Measurements from ENCODE around the gene TEAD1.

DNA sequence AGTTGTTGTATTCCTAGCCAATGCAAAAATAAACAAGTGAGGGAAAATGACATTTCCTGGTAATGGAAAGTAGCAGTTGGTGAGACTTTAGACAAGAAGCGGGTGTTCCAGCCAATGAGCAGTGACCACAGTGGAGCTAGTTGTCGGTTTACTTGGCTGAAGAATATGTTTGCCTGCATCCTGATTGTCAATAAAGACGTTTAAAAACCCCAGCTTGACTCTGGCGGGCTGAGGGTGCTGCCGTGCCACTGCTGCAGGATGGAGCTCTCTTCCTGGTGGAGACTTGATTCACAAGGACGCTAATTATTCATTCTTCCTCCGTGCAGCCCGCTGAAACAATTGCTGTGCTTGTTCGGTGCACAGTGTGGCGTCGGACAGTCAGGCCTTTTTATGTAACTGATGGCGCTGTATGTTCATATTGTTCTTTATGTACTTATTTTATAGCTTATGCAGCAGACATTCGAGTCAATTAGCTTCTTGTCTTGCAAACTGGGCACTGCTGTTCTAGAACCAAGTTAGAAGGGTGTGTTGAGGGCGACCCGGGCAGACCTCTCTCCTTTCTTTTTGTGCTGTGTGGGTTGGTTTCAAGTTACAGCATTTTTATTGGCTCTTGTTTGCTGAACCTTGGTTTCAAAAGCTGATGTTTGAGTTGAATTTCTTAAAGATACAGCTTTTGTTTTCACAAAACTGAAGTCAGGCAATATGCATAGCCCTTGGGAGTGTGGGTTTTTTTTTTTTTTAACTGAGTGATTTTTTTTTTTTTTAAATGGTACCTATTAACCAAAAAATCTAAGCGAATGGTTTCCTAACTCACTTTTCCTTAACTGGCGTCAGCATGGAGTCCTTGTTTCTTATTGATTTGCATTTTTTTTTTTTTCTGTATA is 153.9 kb downstream of the TEAD1 start:
- TF ChIP-seq, protein P1, sequence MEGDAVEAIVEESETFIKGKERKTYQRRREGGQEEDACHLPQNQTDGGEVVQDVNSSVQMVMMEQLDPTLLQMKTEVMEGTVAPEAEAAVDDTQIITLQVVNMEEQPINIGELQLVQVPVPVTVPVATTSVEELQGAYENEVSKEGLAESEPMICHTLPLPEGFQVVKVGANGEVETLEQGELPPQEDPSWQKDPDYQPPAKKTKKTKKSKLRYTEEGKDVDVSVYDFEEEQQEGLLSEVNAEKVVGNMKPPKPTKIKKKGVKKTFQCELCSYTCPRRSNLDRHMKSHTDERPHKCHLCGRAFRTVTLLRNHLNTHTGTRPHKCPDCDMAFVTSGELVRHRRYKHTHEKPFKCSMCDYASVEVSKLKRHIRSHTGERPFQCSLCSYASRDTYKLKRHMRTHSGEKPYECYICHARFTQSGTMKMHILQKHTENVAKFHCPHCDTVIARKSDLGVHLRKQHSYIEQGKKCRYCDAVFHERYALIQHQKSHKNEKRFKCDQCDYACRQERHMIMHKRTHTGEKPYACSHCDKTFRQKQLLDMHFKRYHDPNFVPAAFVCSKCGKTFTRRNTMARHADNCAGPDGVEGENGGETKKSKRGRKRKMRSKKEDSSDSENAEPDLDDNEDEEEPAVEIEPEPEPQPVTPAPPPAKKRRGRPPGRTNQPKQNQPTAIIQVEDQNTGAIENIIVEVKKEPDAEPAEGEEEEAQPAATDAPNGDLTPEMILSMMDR (IDR thresholded peaks at IDR 0.05; ENCODE audit: low read depth, low read length, missing input control), result no peak
- peak; percentile 57 for TF ChIP-seq SP1 (IDR thresholded peaks at IDR 0.05)
- TF ChIP-seq, protein P2, sequence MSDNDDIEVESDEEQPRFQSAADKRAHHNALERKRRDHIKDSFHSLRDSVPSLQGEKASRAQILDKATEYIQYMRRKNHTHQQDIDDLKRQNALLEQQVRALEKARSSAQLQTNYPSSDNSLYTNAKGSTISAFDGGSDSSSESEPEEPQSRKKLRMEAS (IDR thresholded peaks at IDR 0.05), result peak; percentile 31
- TF ChIP-seq RXRA (IDR thresholded peaks at IDR 0.05), result peak; percentile 49 to 52
- TF ChIP-seq TAF1 (conservative IDR thresholded peaks at IDR 0.05), result no peak
- TF ChIP-seq RAD21 (IDR thresholded peaks at IDR 0.05), result peak in 1 of 2 donors; percentile 14
- TF ChIP-seq EGR1 (IDR thresholded peaks at IDR 0.05; ENCODE audit: low read depth in 2 of 2), result peak in 1 of 2 donors; percentile 49
- TF ChIP-seq YY1 (IDR thresholded peaks at IDR 0.05), result peak; percentile 21

Measured in liver (tissue), 3 donors.